GM18519 (cell line): ENCODE results near the gene HEBP1.

Source experiments
- ATAC-seq: cut with Tn5 transposase; IDR thresholded peaks from one replicate; pipeline ENCODE4 v1.9.1; 2021; ENCODE audit warnings: mild to moderate bottlenecking, moderate library complexity; ENCODE audit not compliant: unreplicated experiment, low FRiP score

Gene HEBP1

DNA sequence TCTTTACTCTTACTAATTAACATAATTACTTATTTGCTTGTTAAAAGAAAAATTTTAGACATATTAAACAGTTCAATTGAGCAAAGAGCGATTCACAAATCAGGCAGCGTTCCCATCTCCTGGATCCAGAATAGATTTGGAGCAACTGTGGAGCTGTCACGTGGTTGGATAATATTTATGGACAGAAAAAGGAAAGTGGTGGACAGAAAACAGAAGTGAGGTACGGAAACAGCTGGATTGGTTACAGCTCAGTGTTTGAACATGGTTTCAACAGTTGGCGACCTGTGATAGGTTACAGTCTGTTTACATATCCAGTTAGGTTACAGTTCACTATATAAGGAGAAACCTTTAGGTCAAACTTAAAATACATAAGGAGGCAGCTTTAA, 24.5 kb upstream of the HEBP1 start:
- ATAC-seq: no peak

GRCh38 chr12:13023811-13024530, 23.9 kb upstream of the HEBP1 start:
- no peak for ATAC-seq

DNA sequence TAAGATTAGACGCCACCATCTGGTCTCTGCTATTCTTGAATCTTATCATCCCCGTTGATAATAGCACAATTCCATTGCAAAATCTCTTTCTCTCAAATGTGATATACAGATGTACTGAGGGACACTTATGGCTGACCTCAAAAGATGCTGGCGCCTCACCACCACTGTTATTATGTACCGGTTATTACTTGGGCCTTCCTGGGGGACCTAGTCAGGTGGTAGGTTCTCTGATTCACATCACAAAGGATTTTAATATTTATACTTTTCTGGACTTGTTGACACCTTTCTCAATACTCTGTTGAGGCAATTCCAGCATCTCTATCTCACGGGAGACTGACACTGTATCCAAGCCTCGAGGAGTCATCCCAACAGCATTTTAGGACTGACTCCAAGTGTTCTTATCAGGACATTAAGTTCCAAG, 22.8 kb upstream of the HEBP1 start:
- no peak for ATAC-seq

- no peak for ATAC-seq
Measured at GRCh38 chr12:13011098-13011497, 11.0 kb upstream of the HEBP1 start.

- ATAC-seq: no peak
Measured at GRCh38 chr12:13008741-13009380, 8.8 kb upstream of the HEBP1 start.

GRCh38 chr12:13007496-13008233, 7.6 kb upstream of the HEBP1 start:
- ATAC-seq: no peak

- ATAC-seq: no peak
Measured at GRCh38 chr12:13005649-13006048, 5.6 kb upstream of the HEBP1 start.

- ATAC-seq: no peak
Measured at GRCh38 chr12:13004986-13005385, 4.9 kb upstream of the HEBP1 start.

GRCh38 chr12:13004361-13004760, 4.3 kb upstream of the HEBP1 start:
- no peak for ATAC-seq

- no peak for ATAC-seq
Measured at GRCh38 chr12:13002301-13003097, 2.4 kb upstream of the HEBP1 start.

DNA sequence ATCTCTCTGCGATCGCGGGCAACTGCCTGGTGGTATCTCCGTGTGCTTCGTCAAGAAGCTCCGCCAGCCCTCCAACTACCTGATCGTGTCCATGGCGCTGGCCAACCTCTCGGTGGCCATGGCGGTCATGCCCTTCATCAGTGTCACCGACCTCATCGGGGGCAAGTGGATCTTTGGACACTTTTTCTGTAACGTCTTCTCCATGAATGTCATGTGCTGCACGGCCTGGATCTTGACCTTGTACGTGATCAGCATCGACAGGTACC, 1.6 kb upstream of the HEBP1 start:
- ATAC-seq: no peak

- no peak for ATAC-seq
Measured at GRCh38 chr12:13000925-13001774, 1.1 kb upstream of the HEBP1 start.

DNA sequence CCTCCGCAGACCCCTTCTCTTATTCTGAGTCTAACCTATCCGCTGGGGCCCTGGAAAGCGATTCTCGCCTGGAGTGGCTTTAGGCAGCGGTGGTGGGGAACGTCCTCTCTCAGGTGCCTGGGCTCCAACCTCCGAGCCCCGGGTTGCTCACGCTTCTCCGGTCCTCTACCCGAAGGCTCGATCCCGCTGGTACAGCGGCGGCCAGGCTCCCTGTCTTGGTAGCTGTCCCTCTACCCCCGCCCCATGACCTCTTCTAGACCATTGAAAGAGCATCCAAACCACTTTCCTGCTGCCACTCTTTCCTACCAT, 505 bp upstream of the HEBP1 start:
- peak; percentile 10 for ATAC-seq

- no peak for ATAC-seq
Measured at GRCh38 chr12:12999271-12999958, 650 bp downstream of the HEBP1 start.

- ATAC-seq: no peak
Measured at GRCh38 chr12:12998248-12998647, 1.8 kb downstream of the HEBP1 start.

DNA sequence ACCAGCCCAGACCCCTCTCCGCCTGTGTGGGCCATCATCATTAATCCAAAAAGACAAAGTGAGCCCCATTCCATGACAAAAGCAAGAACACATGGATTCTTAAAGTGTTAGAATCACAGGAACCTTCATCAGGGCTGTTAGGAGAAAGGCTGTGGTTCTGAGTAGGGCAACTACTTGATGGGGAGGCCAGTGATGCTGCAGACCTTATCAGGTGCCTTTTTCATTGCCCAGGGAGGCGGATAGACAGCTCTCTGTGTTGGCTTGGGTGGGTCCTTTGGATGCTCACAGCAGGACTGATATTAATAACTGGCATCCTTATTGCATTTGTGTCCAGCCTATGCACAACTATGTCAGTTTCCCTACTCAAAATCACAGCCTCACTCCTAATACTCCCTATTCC, 2.3 kb downstream of the HEBP1 start:
- no peak for ATAC-seq

DNA sequence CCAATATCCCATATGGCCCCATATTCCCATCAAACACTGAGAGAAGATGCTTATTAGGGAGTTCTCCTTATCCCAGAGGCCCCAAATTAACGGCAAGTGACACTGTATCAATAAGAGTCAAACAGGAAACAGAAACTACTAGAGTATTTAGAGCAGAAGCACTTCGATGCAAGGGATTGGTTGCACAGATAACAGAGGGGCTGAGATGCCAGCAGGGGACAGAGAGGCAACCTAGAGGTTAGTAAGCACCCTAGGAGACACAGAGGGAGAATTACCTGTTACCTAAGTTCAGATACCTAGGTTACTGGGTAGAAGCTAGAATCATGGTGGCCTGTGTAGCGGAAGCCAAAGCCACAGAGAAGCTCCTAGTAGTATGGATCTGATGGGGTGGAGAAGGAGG, 2.9 kb downstream of the HEBP1 start:
- ATAC-seq: no peak

DNA sequence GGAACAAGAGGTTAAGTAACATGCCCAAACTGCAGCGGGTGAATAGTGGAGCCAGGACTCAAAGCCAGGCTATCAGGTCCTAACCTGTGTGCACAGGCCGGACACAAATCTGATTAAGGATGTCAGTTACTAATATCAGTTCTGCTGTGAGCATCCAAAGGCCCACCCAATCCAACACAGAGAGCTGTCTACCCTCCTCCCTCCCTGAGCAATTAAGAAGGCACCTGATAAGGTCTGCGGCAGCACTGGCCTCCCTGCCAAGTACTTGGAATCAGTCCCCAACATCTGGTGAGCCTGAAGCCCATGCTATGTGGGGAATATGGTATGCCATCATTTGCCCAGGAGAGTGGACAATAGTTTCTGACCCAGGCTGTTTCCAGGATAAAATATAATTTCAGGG, 3.9 kb downstream of the HEBP1 start:
- ATAC-seq: no peak

- no peak for ATAC-seq
Measured at GRCh38 chr12:12995088-12995487, 5.0 kb downstream of the HEBP1 start.

- ATAC-seq: no peak
Measured at GRCh38 chr12:12993367-12993766, 6.7 kb downstream of the HEBP1 start.
